GM19239 (cell line): ENCODE data around the gene CCDC152.

Source experiments
- DNase-seq: peaks from one replicate; pipeline ENCODE4 v3.0.0; 2011; ENCODE audit warnings: low spot score; ENCODE audit not compliant: insufficient read length
- FAIRE-seq: peaks from 2 replicates; lab custom pipeline; 2011; peaks lifted over from hg19 to GRCh38; lab: Jason Lieb, UNC

The CCDC152 gene

DNA sequence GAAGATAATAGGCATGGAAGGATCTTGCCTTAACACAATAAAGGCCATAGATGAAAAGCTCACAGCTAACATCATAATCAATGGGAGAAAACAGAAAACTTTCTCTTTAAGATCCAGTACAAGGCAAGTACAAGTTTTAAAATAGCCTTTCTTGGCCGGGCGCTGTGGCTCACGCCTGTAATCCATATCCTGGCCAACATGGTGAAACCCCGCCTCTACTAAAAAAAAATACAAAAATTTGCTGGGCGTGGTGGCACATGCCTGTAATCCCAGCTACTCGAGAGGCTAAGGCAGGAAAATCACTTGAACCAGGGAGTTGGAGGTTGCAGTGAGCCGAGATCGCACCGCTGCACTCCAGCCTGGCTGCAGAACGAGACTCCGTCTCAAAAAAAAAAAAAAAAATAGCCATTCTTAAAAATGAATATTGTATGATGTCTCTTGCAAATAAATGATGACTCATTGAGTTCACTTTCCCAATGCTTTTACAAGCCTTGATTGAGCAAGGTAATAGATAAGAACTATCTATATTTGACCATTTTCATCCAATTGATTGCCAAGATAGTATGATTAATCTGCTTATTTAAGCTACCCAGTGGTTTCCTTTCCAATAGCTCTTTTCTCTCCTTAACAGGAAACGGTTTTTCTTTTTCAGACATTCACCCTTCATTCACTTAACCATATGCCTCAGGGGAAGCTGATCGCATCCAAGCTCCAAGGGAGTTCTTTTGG, 15.8 kb downstream of the CCDC152 start:
- FAIRE-seq (no peak), DNase-seq (no peak)

DNA sequence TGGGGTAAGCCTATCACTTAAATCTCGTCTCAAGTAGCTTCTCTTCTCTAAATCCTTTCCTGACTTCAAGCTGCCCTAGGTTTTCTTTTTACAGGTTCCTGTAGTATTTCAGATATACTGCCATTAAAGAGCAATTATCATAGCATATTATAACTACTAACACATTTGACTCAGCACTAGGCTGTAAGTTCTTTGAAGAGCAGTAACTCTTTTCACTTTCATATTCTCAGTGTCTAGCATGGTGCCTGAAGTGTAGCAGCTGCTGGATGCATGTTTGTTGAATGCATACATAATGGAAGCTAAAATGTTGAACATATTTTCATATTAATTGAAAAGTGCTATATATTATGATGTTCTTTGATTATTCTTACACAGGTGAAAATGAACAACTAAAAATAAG, 22.5 kb downstream of the CCDC152 start:
- DNase-seq (no peak), FAIRE-seq (no peak)

DNA sequence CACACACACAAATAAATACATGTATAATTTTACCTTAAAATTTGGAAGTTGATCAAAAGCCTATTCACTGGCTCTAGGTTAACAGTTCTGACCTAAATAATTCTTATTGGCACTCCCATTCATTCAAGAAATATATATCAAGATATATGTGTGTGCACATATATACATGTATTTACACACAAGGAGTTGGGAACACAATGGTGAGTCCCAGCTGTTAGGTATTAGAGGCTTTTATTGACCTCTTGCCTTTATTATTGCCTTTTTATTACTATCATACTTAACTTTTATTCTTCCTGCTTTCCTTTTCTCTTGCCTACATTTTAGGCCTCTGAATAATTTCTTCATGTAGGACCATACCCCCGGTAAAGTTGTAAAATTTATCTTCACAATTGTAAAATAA, 25.0 kb downstream of the CCDC152 start:
- DNase-seq = no peak
- no peak for FAIRE-seq

- DNase-seq (no peak), FAIRE-seq (no peak)
Measured at GRCh38 chr5:42784132-42784531, 27.5 kb downstream of the CCDC152 start.

DNA sequence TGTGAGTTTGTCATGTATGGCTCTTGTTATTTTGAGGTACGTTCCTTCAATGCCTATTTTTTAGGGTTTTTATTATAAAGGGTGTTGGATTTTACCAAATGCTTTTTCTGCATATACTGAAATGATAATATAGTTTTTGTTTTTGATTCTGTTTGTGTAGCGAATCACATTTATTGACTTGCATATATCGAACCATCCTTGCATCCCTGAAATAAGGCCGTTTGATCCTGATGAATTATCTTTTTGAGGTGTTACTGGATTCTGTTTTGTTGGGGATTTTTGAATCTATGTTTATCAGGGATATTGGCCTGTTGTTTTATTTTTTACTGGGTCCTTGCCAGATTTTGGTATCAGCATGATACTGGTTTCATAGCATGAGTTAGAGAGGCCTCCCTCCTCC, 29.1 kb downstream of the CCDC152 start:
- FAIRE-seq (no peak), DNase-seq (no peak)

DNA sequence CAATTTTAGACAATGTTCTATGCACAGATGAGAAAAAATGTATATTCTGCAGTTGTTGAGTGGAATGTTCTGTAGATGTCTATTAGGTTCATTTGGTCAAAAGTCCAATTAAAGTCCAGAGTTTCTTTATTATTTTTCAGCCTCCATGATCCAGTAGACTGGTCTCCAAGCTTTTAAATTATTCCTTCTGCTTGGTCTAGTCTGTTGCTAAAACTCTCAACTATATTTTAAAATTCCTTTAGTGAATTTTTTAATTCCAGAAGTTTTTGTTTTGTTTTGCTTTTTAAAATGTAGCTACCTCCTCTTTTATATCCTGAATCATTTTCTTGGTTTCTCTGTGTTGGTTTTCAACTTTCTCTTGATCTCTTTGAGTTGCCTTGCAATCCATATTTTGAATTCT, 30.5 kb downstream of the CCDC152 start:
- DNase-seq (no peak), FAIRE-seq (no peak)

DNA sequence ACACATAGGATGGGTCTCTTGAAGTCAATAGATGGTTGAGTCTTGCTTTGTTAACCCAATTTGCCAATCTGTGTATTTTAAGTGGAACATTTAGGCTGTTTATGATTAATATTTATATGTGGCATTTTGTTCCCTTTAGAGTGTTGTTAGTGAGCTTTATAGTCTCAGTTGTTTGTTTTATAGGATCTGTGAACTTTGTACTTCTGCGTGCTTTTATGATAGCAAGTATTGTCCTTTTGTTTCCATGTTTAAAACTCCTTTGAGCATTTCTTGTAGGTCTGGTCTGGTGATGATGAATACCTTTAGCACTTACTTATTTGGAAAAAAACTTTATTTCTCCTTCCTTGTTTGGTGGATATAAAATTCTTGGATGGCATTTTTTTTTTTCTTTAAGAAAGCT, 31.2 kb downstream of the CCDC152 start:
- DNase-seq (no peak), FAIRE-seq (no peak)

DNA sequence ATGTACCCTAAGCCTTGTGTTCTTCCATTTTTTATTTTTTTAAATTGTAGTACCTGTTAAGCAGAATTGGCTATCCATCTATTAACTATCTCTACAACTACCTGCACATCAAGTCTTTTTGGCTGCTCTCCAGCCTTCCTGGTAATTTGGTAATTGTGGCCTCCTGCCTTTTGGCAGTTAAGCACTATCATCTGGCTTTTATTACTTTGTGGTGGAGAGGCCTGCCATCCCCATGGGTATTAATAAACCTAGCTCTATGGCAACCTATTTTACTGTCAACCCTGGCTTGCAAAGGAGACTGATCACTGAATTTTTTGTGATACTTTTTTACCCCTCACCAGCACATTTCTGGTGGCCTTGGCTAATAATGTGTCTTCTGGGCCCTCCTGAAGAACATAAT, 34.5 kb downstream of the CCDC152 start:
- FAIRE-seq (no peak), DNase-seq (no peak)

GRCh38 chr5:42798284-42799240, 41.9 kb downstream of the CCDC152 start:
- FAIRE-seq (no peak), DNase-seq (no peak)

DNA sequence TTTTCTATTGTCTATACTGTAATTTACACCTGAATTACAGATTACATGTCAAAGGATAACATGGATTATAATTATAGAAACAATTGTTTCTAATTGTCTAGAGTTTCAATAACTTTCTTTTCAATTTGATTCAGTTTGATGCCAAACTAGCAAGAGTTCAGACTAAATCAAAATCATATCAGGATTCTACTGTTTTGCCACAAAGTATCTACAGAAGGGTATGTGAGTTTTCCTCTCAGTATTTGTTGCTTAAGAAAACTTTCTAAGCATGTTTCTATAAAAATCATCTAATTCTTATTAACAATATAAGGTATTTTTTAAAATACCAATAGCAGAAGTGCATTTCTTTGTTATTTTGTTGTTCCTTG, 42.6 kb downstream of the CCDC152 start:
- FAIRE-seq = no peak
- no peak for DNase-seq

DNA sequence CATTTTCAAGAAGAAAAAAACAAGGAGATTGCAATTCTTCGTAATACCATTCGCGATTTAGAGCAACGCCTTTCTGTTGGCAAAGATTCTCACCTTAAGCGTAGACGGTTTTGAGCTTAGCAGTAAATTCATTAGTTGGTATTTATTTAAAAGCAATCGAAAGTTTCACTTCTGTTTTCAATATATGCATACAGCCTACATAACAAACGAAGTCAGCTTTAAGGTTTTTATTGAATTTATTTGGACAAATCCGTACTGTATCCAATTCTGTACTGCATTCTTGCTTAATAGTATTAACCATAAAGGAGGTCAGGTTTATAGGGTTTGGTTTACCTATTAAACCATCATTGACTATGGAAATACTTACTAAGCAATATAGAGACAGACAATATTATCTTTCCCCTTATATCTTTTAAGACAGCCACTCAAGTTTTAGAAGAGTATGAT, 43.1 kb downstream of the CCDC152 start:
- DNase-seq (no peak), FAIRE-seq (no peak)

DNA sequence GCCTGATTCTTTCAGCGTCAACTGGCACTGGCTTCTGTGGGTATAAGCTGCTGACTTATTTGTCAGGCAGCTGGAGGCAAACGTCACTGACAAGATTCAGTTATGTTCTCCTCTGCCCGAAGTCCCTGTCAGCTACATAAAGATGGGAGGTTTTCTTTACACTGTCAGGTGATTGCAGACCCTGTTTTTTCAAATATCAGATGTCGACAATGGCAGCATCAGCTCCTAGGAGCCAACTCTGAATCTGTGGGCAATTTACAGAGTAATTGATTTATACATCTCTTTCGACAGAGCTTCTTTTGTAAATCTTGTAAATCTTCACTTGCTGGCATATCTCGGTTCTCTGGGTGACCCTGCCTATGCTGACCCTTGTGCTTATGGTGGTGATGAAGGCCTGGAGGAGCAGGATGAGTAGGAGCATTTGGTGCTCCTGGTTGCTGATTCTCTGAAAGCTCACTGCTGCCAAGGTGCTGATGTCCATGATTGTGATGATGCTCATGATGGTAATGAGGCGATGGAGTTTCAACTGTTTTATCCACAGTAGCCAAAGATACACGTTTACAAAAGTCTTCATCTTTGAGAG, 44.2 kb downstream of the CCDC152 start:
- no peak for FAIRE-seq

DNA sequence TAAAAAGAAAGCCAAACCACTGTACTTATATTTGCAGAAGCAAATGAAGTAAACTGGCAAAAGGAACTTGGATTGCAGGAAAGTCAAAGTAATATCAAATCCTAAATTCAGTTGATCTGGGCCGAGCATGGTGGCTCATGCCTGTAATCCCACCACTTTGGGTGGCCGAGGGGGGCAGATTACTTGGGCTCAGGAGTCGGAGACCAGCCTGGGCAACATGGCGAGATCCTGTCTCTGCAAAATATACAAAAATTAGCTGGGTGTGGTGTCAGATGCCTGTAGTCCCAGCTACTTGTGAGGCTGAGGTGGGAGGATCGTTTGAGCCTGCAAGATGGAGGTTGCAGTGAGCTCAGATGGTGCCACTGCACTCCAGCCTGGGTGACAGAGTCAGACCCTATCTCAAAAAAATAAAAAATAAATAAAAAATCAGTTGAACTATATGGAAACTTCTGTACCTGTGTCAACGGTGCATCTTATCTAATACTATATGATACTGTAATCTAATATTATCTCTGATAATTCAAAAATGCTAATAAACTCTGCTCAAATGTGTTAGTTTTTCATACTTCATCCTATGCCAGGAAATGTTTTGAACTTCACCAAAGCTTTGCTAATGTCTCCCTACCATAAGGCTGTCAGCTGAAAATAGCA, 45.0 kb downstream of the CCDC152 start:
- DNase-seq (no peak), FAIRE-seq (no peak)

More for the DNA sequence above, 44.2 kb downstream of the CCDC152 start:
- no peak for DNase-seq

- DNase-seq (no peak), FAIRE-seq (no peak)
Measured at GRCh38 chr5:42804717-42805339, 48.2 kb downstream of the CCDC152 start.

- FAIRE-seq (no peak), DNase-seq (no peak)
Measured at GRCh38 chr5:42806004-42806700, 49.5 kb downstream of the CCDC152 start.

DNA sequence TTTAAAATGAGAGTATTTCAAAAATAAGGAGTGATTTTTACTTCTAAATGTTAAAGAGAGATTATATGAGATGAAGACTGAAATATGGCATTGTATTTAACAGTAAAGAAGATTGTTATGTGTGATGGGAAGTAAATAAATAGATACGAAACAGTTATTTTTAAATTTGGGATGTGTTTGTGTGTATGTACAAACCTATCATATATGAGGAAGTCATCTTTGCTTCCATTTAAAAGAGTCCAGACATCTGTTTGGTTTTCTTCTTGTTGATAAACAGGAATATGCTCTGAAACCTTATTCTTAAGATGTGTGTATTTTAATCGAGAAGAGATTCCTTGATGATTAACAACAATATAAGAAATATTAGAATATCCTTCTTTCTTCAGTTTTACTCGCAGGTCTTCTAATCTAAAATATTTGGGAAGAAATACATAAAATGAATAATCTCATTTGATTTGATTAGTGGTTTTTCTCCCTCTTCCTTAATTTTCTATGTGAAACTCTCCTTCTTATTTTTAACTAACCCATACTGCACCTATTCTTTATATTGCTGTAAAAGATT, 50.2 kb downstream of the CCDC152 start:
- DNase-seq (no peak), FAIRE-seq (no peak)

DNA sequence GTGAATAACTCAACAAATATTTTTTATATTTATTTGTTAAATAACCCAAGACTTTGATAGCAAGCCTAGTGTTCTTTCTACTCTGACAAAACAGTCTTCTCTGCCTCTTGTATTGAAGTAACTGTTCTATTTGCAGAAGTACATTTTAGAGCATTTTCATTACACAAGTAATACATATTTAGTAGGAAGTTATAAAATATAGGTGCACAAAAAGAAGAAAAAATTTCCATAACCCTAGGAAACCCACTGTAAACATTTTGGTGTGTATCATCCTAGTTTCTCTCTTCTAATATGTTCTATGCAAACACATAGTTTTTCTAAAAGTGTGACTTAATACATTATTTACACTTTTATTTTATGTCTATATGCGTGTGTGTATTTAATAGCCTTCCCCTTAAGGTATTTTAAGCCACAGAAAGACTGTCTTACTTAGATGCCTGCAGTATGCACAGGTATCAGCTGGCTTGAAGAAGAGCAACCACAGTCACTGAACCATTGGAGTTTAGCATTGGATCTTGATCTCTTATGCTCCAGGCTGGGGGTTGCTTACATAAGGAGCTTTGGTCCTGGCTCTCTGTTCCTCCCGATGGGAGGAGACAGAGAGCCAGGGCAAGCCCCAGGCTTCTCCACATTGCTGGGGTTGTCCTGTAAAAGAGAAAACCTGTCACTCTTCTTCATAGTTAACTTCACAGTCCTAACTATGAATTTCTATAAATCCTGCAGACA, 51.3 kb downstream of the CCDC152 start:
- FAIRE-seq (no peak), DNase-seq (no peak)

- FAIRE-seq = no peak
- no peak for DNase-seq
Measured at GRCh38 chr5:42808888-42809611, 52.4 kb downstream of the CCDC152 start.
